Measurements from ENCODE around the gene EHD1.

The EHD1 gene

GRCh38 chr11:64878494-64879243 is at the start of gene EHD1:
Gene EHD1, minus strand, starts transcription at chr11:64878621. Its CDS starts 157 bp downstream, at chr11:64878464.
- peak; percentile 99 for DNase-seq

GRCh38 chr11:64926689-64927088 is 48.3 kb upstream of the EHD1 start:
- no peak for DNase-seq

DNA sequence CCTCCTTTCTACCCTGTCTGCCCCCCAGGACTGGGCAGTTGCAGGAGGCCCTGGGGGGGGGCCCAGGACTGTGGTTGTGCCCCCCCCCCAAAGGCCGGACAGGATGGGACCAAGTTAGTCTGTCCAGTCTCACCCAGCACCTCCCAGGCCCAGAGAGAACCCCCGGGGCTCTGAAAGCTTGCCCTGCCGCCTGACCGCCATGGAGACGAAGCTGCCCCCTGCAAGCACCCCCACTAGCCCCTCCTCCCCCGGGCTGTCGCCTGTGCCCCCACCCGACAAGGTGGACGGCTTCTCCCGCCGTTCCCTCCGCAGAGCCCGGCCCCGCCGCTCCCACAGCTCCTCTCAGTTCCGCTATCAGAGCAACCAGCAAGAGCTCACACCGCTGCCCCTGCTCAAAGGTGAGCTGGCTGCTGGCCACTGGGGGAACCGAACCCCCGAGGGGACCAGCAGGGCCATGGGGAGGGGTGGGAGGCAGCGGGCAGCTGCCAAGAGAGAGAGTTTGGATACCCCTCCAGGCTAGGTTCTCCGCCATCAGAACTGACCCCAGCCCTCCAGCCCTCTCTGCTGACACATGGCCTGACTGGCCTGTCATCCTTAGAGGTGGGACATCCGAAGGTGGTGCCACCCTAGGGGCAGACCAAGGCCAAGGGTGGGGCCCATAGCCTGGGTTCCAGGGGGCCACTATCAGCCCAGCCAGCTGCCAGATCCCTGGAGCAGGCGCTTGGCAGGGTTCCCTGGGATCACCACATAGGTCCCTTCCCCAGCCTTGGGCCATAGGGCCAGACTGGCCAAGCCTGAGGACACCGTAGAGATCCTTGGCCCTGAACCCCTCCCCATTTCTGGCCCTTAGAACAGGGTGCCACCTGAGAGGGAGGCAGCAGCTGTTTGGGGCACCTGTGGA is 47.4 kb upstream of the EHD1 start:
- peak; percentile 23 for DNase-seq

DNA sequence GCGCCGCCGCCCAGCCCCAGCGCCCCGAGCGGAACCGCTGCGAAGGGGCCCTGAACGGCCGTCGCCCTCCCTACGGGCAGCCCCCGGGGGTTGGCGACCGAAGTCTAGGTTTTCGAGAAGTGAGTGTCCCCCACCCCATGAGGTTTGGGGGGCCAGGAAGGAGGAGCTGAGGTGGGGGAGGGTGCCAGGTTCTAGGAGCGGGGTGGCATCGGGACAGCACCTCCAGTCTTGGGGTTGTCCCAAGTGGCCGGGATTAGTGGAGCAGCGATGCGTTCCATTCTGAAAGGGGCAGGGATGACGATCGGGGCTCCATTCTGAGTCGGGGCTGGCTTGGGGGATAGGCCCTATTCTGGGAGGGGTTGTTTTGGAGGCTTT is 46.5 kb upstream of the EHD1 start:
- DNase-seq, result peak; percentile 44

DNA sequence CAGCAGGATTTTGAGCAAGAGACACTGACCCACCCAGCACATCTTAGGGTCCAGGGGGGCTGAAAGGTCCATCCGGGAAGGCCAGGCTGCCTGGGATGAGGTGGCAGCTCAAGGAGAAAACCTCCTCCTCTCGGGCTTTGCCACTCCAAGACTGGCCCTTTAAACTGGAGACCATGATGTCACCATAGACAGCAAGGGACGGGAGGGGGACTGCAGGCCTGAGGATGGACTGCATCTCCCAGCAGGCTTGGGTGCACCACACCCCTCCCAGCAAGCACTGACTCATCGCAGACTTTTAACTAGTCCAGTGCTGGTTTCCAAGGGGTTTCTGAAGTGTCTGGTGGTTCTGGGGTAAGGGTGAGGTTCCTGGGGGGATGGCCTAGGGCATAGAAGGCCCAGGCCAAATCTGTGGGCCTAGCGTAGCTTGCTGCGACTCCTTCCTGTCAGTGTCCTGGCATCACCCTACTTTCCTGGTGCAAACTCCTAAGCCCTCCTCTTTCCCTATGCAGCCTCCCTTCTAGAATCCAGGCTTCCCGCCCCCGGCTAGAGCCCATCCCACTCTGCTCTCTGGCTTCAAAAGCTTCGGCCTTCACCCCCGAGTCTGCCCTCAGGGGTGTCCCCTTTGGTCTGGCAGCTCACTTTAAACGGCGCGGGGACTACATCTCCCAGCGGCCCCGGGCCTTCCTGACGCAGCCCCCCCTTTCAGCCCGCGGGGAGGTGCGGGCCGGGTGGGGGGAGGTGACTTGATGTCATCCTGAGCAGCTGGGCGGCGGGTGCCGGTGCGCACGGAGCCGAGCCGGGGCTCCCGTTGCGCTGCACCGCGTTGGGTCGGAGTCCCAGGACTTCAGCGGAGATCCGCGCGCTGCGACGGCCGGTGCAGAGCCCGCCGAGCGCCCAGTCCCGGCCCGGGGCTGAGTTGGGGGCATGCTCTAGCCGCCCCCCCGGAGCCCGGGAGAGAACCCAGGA is 45.8 kb upstream of the EHD1 start, which contains the start of gene PPP2R5B:
Gene PPP2R5B (plus strand): TSS at position 746 of the 966 bp plus-strand sequence. CDS start 1,046 bp downstream, outside the sequence.
- DNase-seq, result peak; percentile 95

DNA sequence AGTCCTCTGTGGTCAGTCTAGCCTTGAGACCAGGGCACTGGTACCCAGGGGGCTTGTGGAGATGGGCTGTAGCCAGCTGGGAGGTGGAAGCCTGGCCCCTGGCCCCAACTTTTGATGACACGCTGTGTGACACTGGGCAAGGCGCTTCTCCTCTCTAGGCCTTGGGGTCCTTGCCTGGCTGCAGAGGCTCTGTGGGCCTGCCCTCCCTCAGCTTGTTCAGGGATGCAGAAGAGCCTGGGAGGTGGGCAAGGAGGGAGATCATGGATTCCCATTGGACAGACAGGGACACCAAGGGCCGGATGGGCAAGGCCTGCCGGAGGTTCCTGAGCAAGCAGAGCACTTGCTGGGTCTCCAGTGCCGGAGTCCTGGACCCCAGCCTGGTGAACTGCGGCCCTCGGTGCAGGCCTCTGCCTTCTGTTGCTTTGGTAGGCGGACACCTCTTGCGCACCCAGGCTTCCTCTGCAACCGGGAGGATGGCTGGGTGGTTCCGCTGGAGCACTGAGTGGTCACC is 44.8 kb upstream of the EHD1 start:
- DNase-seq, result peak; percentile 25

DNA sequence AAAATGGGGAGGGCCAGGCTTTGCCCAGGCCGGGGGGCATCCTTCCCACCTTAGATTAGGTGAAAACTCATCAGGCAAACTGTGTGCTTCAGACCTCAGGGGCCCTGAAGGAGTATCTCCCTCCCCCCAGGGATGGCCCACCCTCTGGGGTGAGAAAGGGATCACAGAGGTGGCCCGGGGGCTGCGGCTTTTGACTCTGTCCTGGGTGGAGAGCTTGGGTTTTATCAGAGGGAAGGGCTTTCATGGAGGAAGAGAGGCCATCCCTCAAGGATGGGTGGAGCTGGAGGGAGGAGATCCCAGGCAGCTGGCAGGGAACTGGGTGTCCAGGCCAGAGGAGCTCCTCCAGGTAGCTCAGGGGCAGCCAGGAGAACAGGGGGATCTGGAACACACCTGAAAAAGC is 43.0 kb upstream of the EHD1 start:
- no peak for DNase-seq

DNA sequence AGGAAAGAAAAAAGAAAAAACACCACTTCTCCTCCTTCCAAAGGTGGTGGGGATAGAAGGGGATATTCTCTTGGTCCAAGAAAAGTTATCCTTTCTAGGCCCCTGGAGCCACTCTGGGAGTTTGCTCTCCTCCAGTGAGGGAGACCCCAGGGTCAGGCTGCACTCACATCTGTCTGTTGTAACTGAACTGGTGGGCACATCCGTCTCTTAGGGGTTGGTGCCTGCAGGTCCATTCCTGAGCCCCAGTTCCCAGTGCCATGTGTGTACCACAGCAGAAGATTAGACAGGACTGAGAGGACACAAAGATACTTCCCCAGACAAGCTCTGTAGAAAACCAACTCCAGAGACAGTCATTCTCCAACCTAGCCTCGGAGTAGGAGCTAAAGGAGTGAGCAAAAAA is 41.7 kb upstream of the EHD1 start:
- no peak for DNase-seq

- DNase-seq, result no peak
These were observed 41.2 kb upstream of the EHD1 start for GRCh38 chr11:64919627-64920026.

GRCh38 chr11:64918017-64918416 is 39.6 kb upstream of the EHD1 start:
- DNase-seq, result no peak

DNA sequence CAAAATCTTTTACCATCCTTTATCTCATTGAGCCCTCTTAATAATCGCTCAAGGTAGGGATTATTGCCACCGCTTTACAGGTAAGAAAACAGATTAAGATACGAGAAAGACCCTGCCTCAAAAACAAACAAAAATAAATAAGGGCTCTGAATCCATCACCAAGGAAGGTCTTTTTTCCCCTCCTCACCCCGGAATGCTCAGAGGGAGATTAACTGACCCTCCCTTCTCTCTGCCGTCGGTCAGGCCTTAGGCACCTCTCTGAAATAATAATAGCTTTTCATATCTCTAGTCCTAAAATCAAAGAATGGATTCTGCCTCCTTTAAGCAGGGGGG is 39.2 kb upstream of the EHD1 start:
- DNase-seq, result no peak

DNA sequence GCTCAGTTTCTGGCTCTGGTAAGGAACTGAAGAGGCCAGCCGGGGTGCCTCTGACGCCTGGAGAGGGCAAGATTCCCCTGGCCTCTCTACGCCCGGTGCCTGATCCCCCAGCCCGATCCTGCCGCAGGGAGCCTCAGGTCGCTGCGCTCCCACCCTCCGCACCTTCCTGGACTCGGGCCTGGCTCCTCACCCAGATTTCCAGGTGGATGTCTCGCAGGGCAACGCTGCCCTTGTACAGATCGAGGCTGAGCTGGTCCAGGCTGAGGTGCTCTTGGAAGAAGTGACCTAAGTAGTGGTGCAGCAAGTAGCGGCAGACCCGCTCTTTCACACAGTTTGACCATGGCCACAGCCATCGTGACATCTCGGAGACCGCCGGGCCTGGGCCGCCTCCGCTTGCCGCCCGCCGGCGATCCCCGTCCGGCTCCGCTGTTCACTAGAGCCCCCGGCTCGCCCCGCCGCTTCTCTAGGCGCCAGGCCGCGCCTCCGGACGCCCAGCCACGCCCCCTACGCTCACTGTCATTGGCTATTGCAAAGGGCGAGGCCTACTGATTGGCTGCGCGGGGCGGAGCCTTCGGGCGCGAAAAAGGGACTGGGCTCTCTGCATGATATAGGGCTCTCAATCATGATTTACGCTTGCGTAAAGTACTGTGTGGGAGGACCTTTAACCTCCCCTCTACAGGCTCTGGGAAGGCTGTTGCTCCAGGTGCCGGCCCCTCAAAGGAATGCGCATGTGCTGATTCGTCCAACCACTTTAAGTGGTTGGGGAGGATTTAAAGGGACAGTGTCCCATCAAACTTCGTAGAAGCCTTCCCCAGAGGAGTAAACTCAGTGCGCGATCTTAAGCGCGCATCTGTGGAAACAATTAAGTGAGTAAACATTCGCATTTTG is 38.6 kb upstream of the EHD1 start, which contains the start of gene ATG2A:
Gene ATG2A (minus strand): TSS at position 435 of the 888 bp plus-strand sequence. CDS start 74 bp downstream, at position 361.
- peak; percentile 99 for DNase-seq

- no peak for DNase-seq
These were observed 37.8 kb upstream of the EHD1 start for GRCh38 chr11:64916040-64916774.

DNA sequence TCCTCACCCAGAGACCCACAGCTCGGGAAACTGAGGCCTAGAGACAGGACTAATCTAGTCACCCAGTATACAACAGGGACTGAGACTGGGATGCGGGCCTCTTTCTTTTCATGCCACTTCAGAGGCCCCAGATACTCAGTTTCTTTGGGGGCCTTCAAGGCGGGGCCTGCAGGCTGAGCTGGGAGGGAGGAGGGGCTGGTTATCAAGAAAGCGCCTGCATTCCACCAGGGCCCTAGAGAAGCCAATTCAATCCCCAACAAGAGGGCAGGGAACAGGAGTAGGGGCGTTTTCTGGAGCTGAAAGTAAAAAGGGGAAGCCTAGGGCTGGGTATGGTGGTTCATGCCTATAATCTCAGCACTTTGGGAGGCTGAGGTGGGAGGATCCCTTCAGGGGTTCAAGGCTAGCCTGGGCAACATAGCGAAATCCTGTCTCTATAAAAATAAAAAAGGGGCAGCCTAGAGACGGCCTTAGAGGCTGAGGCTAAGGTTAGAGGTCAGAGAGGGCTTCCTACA is 37.0 kb upstream of the EHD1 start:
- no peak for DNase-seq

DNA sequence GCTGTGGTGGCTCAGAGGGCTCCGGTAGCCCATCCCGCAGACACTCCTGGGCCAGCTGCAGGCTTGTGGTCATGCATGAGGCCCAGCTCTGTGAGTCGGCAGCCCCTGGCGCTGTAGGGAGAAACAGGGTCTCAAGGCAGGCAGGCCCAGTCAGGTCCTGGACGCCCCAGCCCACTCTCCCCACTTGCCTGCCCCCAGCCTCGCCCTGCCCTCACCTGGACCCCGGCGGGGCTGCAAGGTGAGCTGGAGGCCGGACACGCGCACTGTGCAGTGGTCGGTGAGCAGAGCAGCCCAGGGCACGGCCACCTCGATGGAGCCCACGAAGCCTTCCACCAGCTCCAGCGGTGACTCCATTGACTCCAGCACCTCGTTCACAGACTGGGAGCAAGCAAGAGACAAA is 35.7 kb upstream of the EHD1 start:
- DNase-seq, result no peak

DNA sequence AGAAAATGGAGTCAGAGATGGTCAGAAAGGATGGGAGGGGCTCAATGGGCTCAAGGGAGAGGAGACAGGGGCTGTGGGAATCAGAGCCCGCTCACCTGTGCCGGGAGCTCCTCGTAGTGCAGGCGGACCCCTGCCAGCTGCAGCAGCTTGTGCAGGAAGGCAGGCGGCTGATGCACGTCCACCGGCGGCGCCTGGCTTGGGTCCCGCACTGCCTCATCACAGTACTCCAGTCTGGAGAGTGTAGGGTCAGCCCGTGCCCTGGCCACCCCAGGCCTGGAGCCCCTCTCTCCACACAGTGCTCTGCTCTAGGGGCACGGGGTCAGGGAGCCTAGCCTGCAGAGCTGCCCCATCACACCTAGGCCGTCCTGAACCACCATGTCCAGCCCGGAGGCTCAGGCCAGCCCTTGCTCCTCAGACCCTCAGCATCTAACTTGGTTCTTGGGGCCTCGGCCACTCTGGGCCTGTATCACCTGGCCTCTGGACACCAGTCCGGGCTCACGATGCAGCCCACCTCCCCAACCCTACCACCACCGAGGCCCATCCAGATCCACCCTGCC is 34.8 kb upstream of the EHD1 start:
- DNase-seq, result no peak

- DNase-seq, result no peak
These were observed 33.3 kb upstream of the EHD1 start for GRCh38 chr11:64911689-64912088.

- DNase-seq, result no peak
These were observed 32.7 kb upstream of the EHD1 start for GRCh38 chr11:64911142-64911541.

- no peak for DNase-seq
These were observed 32.2 kb upstream of the EHD1 start for GRCh38 chr11:64910451-64911093.

Measured in right hindlimb (tissue), 1 donor.